ACHN (cell line): ENCODE measurements around the gene CYS1.
A peak's percentile ranks its signal among the peaks of the same experiment; 100 is the strongest.
"Not testable (repeated sequence)": the region's sequence is repeated elsewhere in the genome, so short reads cannot be mapped to it uniquely, and the experiment has no call there.

Source experiments
- DNase-seq: peaks from one replicate; pipeline ENCODE4 v3.0.0-alpha.2; 2015
- in situ Hi-C: cut with HindIII; loops from 2 replicates; pipeline ENCODE4 v1.10.0; 2017; ENCODE audit warnings: low sequenced_read_pairs, low pct_ligation_motif_present, low pct_unique_long_range_greater_than_20kb

The CYS1 gene

GRCh38 chr2:10097352-10098148, 17.3 kb upstream of the CYS1 start:
- DNase-seq, result peak; percentile 77
- in situ Hi-C loops, result no loop called here

GRCh38 chr2:10096641-10097040, 16.4 kb upstream of the CYS1 start:
- in situ Hi-C loops, result no loop called here
- DNase-seq, result no peak

- no peak for DNase-seq
- in situ Hi-C loops, result no loop called here
Measured at GRCh38 chr2:10095175-10095574, 15.0 kb upstream of the CYS1 start.

- no peak for DNase-seq
- in situ Hi-C loops, result no loop called here
Measured at GRCh38 chr2:10094271-10094814, 14.1 kb upstream of the CYS1 start.

DNA sequence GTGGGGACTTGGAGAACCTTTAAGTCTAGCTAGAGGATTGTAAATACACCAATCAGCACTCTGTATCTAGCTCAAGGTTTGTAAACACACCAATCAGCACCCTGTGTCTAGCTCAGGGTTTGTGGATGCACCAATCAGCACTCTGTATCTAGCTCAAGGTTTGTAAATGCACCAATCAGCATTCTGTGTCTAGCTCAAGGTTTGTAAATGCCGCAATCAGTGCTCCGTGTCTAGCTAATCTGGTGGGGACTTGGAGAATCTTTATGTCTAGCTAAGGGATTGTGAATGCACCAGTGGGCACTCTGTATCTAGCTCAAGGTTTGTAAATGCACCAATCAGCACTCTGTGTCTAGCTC, 11.7 kb upstream of the CYS1 start:
- in situ Hi-C loops, DNase-seq: not testable (repeated sequence)

- in situ Hi-C loops, result no loop called here
- peak; percentile 69 for DNase-seq
Measured at GRCh38 chr2:10091182-10091888, 11.1 kb upstream of the CYS1 start.

GRCh38 chr2:10089565-10090190, 9.5 kb upstream of the CYS1 start:
- no peak for DNase-seq
- in situ Hi-C loops, result no loop called here

DNA sequence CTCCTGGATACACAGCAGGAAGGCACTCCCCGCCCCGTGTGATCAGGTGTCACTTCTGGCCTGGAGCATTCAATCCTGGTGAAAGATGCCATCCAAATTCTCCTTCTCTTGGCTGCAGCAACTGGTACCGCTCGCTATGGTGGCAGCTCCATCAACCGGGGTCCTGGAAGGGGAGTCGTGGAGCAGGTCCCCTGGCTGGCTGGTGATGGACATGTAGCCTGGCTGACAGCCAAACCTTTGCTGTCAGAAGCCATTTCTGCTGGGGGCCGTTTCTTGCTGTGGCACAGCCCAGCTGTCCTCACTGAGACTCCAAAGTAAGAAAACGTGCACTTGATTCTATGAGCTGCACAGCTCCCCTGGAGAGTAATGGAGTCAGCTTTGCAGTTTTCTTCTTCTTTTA, 7.1 kb upstream of the CYS1 start:
- in situ Hi-C loops, result no loop called here
- no peak for DNase-seq

DNA sequence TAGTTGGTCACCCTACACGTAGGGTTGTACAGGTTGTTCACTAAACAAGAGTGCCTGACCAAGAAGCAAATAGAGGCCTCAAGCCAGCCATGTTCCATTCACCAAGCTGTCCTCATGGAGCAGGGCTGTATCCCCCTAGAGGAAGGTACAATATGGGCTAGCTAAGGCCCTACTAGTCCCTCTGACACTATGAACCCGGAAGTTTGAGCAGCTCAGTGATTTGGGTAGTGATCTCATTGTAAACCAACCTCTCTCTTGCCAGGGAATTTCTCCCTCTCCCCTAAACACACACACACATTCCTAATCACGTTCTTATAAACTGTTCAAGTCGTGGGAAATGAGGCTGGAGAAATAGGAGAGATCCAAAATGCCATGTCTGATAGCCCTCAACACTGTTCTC, 6.7 kb upstream of the CYS1 start:
- no peak for DNase-seq
- in situ Hi-C loops, result no loop called here

DNA sequence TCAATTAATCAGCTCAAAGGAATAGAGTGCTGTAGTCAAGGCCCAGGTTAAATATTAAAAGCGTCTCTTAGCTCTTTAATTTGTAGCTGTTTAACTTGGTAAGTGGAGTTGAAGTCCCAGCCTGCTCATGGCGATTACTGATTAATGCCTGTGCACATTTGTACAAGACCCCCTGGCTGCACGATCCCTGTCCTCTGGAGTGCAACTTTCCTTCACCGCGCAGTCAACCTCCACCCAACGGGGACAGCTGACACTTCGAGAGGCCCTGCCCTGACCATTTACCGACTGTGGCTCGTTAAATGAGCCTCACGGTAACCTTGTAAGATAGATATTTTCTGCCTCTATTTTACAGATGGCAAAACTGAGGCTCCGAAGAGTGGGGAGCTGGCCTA, 5.5 kb upstream of the CYS1 start:
- in situ Hi-C loops, result no loop called here
- DNase-seq, result no peak

- in situ Hi-C loops, result no loop called here
- DNase-seq, result no peak
Measured at GRCh38 chr2:10085043-10085667, 4.9 kb upstream of the CYS1 start.

- in situ Hi-C loops, result no loop called here
- no peak for DNase-seq
Measured at GRCh38 chr2:10084223-10084865, 4.1 kb upstream of the CYS1 start.

DNA sequence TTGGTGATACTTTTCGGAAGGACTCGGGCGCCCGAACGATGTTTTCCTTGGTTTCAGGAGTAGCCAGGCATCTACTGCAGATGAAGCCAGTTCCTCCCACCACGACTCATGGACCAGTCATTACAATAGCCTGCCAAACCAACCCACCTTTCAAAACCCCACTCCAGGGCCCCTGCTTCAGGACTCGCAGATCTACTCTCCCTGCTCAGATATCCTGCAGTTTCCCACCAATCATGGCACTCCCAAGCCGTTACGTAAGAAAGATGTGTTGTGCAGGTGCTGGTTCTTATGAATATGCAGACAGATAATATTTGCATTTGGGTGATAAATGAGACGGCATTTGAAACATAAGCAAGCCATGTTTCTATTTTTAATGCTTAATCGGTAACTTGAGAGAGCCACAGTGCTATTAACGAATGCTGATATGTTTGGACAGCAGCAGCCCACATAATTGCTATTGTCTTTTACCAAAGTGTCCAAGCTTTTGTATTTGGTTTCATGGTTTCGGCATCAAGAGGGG, 3.5 kb upstream of the CYS1 start:
- DNase-seq, result no peak
- in situ Hi-C loops, result no loop called here

DNA sequence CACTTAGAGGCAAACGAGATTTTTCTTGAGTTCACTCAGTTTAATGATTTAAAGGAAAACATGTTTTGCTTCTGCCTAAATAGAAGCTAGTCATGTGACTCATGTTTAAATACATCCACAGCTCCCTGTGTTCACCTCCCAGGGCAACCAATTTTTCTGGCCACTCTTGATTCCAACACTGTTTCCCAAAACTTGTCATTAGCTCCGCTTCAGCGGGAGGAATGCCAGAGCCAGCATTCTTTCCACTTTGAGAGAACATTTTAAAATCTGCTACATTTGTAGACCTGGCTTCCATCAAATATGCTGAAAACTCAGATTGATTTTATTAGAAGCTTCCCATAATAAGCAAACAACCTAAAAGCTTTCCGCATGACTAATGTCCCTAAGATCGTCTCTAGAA, 2.8 kb upstream of the CYS1 start:
- in situ Hi-C loops, result no loop called here

DNA sequence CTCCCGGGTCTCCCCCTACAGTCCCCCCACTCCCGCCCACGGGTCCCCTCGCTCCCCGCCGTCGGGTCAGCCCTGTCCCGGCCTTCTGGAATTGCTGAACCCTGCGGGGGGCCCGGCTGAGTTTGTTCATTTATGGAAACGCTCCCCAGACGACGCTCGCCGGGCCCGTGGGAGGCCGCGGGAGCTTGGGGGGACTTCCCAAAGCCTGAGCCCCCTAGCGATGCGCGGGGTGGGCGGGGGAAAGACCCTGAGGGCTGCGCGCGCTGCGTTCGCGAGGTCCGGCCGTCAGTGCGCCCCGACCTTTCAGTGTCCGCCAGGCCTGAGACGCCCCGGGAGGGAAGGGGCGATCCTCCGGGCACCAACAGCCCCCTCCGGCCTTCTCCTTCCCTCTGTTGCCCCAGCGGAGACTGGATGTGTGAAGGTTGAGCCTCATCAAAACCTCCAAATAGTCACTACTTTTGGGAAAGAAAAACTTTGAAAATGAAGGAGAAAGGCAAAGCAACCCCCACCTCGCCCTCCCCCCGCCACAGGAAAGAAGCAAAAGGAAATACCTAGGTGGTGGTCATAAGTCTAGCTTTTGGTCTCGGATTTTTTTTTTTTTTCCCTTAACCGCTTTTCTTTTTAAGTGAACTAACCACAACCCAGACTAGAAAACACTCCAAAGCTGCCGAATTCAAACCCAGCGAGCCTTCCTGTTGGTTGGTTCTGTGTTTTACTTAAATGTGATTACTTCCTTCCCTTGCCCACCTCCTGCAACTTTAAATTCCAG, 509 bp upstream of the CYS1 start:
- in situ Hi-C loops, result no loop called here
- DNase-seq, result no peak

More for the DNA sequence above, 2.8 kb upstream of the CYS1 start:
- no peak for DNase-seq

DNA sequence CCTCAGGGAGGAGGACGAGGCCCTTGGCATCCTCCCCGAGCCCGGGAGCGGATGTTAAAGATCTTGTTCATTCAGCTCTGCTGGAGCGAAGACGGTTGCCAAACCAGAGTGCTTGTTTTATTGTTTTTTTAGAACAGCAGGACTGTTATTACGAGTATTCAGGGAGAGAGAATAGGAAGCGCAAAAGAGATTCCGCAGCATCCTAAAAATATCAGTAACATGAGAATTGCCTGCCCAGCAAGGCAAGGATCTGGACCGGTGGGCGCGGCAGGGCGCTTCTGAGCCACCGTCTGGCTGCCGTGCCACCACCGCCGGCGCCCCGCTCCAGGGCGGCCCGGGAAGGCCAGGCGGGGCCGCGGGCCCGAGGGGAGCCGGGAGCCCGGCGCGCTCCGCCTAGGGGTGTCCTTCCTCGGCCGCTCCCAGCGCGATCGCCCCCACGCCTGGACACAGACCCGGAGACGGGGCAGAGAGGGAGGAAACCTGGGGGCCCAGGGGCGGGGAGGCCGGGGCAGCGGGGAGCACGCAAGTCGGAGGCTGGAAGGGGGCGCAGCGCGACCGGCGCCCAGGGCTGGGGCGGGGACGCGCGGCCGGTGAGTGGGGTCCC, 843 bp downstream of the CYS1 start:
- in situ Hi-C loops, result no loop called here
- DNase-seq, result peak; percentile 38

- no peak for DNase-seq
- in situ Hi-C loops, result no loop called here
Measured at GRCh38 chr2:10078704-10079265, 1.4 kb downstream of the CYS1 start.
